Kidney (tissue), 14 donors: ENCODE data around the gene TRPC4AP. TPM values are rescaled to one million over a fixed set of nuclear protein-coding genes. Genes with fewer than 3 reads are reported as not detected.

Experiments
- DNase-seq, 5 donors: peaks; one replicate each; pipeline ENCODE4 v3.0.0-alpha.2; 2013 to 2020
- FAIRE-seq: peaks from 2 replicates; lab custom pipeline; 2012; peaks lifted over from hg19 to GRCh38; lab: Jason Lieb, UNC
- H3K27ac ChIP-seq, 2 donors: one replicate each; pipeline ENCODE4 v1.7.0; 2013; ENCODE audit warnings: low read depth in 2 of 2, low read length in 2 of 2, inconsistent platforms in 1 of 2
- H3K27me3 ChIP-seq: one replicate; pipeline ENCODE4 v1.7.1; 2013; ENCODE audit warnings: low read length, inconsistent platforms; ENCODE audit not compliant: control insufficient read depth, insufficient read depth
- H3K36me3 ChIP-seq, 3 donors: one replicate each; pipeline versions ENCODE4 v1.7.0 to v1.7.1; 2013; ENCODE audit warnings: low read length in 3 of 3, control low read depth in 1 of 3, inconsistent platforms in 1 of 3; ENCODE audit not compliant: insufficient read depth in 3 of 3, control insufficient read depth in 2 of 3
- H3K4me1 ChIP-seq, 3 donors: one replicate each; pipeline versions ENCODE4 v1.7.0 to v1.7.1; 2013; ENCODE audit warnings: low read length in 3 of 3, inconsistent platforms in 1 of 3, low read depth in 1 of 3; ENCODE audit not compliant: control insufficient read depth in 2 of 3, insufficient read depth in 2 of 3
- H3K4me3 ChIP-seq, 3 donors: one replicate each; pipeline versions ENCODE4 v1.7.0 to v1.8.1; 2013; ENCODE audit warnings: low read length in 3 of 3, control low read depth in 1 of 3, inconsistent platforms in 1 of 3
- H3K9ac ChIP-seq, 3 donors: one replicate each; pipeline versions ENCODE4 v1.7.0 to v1.7.1; 2013; ENCODE audit warnings: low read length in 3 of 3, control low read depth in 1 of 3, inconsistent platforms in 1 of 3
- H3K9me3 ChIP-seq, 3 donors: one replicate each; pipeline versions ENCODE4 v1.7.0 to v1.7.1; 2013; ENCODE audit warnings: low read length in 3 of 3, control low read depth in 1 of 3, inconsistent platforms in 1 of 3; ENCODE audit not compliant: control insufficient read depth in 2 of 3, insufficient read depth in 1 of 3
- CTCF ChIP-seq: IDR thresholded peaks from 3 replicates; pipeline ENCODE4 v1.5.1; 2012; ENCODE audit warnings: mild to moderate bottlenecking, moderate library complexity, borderline replicate concordance; ENCODE audit not compliant: insufficient read depth; ENCODE audit errors: extremely low read depth
- intact Hi-C: fragments of 100-400 bp; cut with DNase I; formaldehyde crosslinking; loops from one replicate; pipeline ENCODE4 v1.11.1; 2022
- polyA plus RNA-seq: library from polyadenylated mRNA; stranded (reverse); fragments of 350-450 nt; fragmentation: Illumina TruSeq; extraction: RNeasy Lipid Tissue Mini Kit (QIAGEN cat#74804); gene quantifications from one replicate; pipeline ENCODE4 v1.2.3, GENCODE V29; 2014; ENCODE audit warnings: low read depth, low replicate concordance; ENCODE audit not compliant: insufficient read depth
- total RNA-seq: library from RNA; stranded (reverse); fragmentation: NEBNext Ultra II Directional; extraction: Animal tissue kit (Norgen Biotek cat#: 25700); gene quantifications from one replicate; pipeline ENCODE4 v1.2.1, GENCODE V29; 2021
- donor health status: control.
- donor health status: control.
- donor health status: control.
- donor health status: control.
- donor health status: control.
- donor health status: DM: yes; HTN: yes; CAD: no.
- donor health status: Normal renal cell carcinoma (clear cell type).

The TRPC4AP gene
- total and polyA plus RNA-seq, 2 donors from 2014 or later: 36.5 to 51.2 TPM

GRCh38 chr20:35091816-35092523, 637 bp downstream of the TRPC4AP start:
- Histone ChIP-seq H3K36me3 (no peaks in the 10 kb centered on the region), H3K9ac (peak overlapping the region; percentile 86 to 96 (median 88)), H3K4me1 (peaks cover 0 to 19% (median 6%) of the 10 kb centered on the region in 3 donors), H3K4me3 (peak overlapping the region; percentile 84 to 93 (median 89)), H3K27me3 (no peaks in the 10 kb centered on the region), H3K9me3 (no peaks in the 10 kb centered on the region), H3K27ac (peak overlapping the region; percentile 78 to 93)
- DNase-seq (peak; percentile 9 to 90 (median 40)), FAIRE-seq (no peak)
- intact Hi-C loops: no loop called here
- TF ChIP-seq CTCF: no peak

GRCh38 chr20:35088231-35089145, 4.1 kb downstream of the TRPC4AP start:
- Histone ChIP-seq H3K27ac (no peak overlapping the region), H3K27me3 (no peaks in the 10 kb centered on the region), H3K9me3 (no peaks in the 10 kb centered on the region), H3K4me3 (no peak overlapping the region), H3K9ac (no peak overlapping the region), H3K4me1 (peaks cover 0 to 19% (median 6%) of the 10 kb centered on the region in 3 donors), H3K36me3 (no peaks in the 10 kb centered on the region)
- no peak for DNase-seq
- no peak for TF ChIP-seq CTCF
- intact Hi-C loops: no loop called here
- no peak for FAIRE-seq

GRCh38 chr20:35087791-35088190, 4.8 kb downstream of the TRPC4AP start:
- H3K9ac ChIP-seq: no peak overlapping the region
- H3K9me3 ChIP-seq: no peaks in the 10 kb centered on the region
- TF ChIP-seq CTCF: no peak
- peaks cover 0 to 15% (median 6%) of the 10 kb centered on the region in 3 donors for H3K4me1 ChIP-seq
- no peaks in the 10 kb centered on the region for H3K36me3 ChIP-seq
- no peaks in the 10 kb centered on the region for H3K27me3 ChIP-seq
- FAIRE-seq: no peak
- H3K4me3 ChIP-seq: no peak overlapping the region
- DNase-seq: no peak
- no peak overlapping the region for H3K27ac ChIP-seq
- intact Hi-C loops: no loop called here
